Fibroblast of pulmonary artery (primary cell): ENCODE measurements around the gene SLC7A6.
A peak's percentile ranks its signal among the peaks of the same experiment; 100 is the strongest.

ENCODE experiments used
- DNase-seq: peaks from one replicate; pipeline ENCODE4 v3.0.0-alpha.2; 2010; ENCODE audit warnings: low read depth
- H3K4me3 ChIP-seq: replicated peaks from 2 replicates; pipeline ENCODE4 v1.5.1; 2011; ENCODE audit warnings: low read depth, mild to moderate bottlenecking, control low read depth, low read length, moderate library complexity
- CTCF ChIP-seq: IDR thresholded peaks from 2 replicates; pipeline ENCODE4 v1.5.1; 2011; ENCODE audit warnings: mild to moderate bottlenecking, control low read depth, low read length, inconsistent platforms; ENCODE audit errors: missing control alignments

The SLC7A6 gene

DNA sequence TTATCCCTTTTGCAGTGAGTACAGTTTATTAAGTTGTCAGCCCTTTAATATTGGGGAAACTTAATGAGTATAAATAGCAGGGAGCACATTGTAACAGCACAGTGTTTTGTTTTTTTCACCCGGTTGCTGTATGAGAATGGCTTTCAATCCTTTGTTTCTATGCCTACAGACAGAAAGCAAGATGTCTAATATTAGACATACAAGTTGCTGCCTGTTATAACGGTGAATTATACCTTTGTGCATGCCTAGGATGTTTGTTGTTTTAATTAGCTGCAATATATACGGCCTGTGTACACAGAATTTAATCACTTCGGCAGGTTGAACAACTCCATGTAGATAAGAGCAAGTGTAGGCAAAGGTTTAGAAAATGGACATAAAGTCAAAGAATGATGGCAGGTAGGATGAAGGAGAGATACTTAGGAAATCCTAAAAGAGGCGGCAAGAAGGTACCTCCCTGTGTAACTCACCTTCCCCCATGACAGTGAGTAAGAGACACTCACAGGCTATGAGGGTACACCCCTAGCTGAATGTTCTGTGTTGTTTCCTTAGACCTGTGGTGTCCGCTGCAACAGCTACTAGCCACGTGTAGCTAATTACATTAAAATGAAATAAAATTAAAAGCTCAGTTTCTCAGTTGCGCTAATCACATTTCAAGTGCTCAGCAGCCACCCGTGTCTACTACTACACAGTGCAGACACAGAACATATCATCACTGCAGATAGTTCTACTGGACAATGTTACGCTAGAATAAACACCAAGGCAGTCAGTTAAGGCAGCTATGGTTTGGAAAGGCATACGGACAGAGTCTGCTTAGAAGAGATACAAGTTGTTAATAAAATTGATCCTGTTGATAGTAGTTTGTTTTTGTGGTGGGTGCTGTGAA is 35.5 kb downstream of the SLC7A6 start:
- DNase-seq = no peak
- no peak overlapping the region for H3K4me3 ChIP-seq

GRCh38 chr16:68300734-68301459 is 36.6 kb downstream of the SLC7A6 start:
- no peak overlapping the region for H3K4me3 ChIP-seq
- peak; percentile 39 for DNase-seq
- TF ChIP-seq CTCF = no peak

More for the DNA sequence above, 35.5 kb downstream of the SLC7A6 start:
- no peak for TF ChIP-seq CTCF

DNA sequence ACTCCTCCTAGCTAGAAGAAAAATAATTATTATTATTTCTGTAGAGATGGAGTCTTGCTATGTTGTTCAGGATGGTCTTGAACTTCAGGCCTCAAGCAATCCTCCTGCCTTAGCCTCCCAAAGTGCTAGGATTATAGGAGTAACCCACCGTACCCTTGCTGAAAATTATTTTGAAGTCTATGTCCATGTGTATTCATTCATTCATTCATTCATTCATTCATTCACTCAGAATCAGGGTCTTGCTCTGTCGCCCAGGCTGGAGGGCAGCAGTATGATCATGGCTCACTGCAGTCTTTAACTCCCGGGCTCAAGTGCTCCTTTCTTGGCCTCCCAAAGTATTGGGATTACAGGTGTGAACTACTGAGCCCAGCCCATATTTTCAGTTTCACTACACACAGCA is 42.3 kb downstream of the SLC7A6 start:
- no peak overlapping the region for H3K4me3 ChIP-seq
- DNase-seq = no peak
- TF ChIP-seq CTCF = no peak

DNA sequence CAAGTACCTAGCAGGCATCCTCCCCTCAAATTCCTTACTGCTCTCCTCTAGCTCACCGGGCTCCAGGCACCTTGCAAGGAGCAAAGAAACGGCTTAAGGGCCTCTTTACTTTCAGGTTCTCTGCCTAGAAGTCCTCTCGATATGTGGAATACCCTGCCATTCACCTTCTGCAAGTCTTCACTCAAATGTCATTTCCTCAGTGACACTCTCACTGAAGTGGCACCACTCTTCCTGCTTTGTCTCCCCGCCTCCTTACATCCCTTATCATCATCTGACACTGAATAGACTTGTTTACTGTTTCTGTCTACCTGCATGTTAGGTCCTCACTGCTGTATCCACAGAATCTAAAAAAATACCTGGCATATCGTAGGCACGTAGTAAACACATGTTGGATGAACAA is 45.5 kb downstream of the SLC7A6 start:
- peak overlapping the region; percentile 98 for H3K4me3 ChIP-seq
- no peak for DNase-seq
- no peak for TF ChIP-seq CTCF

- H3K4me3 ChIP-seq = peak overlapping the region; percentile 98
- DNase-seq = peak; percentile 20
- no peak for TF ChIP-seq CTCF
These were observed 46.1 kb downstream of the SLC7A6 start for GRCh38 chr16:68310437-68310773.

- no peak for TF ChIP-seq CTCF
- peak; percentile 85 for DNase-seq
- H3K4me3 ChIP-seq = peak within 1 kb of the TSS; percentile 98
These were observed 46.6 kb downstream of the SLC7A6 start, which contains the start of the genes PRMT7 and SLC7A6OS for GRCh38 chr16:68310774-68311511. PRMT7 (plus strand) TSS chr16:68311019; CDS start chr16:68315980, 4,961 bp downstream. SLC7A6OS (minus strand) TSS chr16:68310946; CDS start chr16:68310926, 20 bp downstream.
